Kasumi-1 (cell line): ENCODE results near the gene ST7.

Experiments used
- DNase-seq, 2 experiments: peaks; one replicate each; lab custom pipeline; 2025; lab: John Stamatoyannopoulos, UW

Gene ST7

DNA sequence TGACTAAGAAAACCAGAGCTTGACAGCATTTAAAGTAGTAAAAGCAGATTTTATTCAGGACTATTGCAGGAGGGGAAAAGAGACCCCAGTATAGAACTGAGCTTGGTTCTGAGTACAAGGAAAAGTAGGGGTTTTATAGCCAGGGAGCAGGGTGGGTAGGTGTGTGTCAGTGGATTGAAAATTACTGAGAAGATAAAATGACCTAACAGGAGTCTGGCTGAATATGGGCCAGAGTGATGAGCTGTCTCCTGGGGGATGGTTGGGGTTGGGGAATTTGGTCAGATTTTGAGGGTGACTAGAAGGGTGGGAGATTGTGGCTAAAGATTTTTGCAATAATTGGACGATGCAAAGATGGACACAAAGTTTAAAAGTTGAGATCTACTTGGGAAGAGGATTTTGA is 114.0 kb downstream of the ST7 start:
- DNase-seq = no peak

DNA sequence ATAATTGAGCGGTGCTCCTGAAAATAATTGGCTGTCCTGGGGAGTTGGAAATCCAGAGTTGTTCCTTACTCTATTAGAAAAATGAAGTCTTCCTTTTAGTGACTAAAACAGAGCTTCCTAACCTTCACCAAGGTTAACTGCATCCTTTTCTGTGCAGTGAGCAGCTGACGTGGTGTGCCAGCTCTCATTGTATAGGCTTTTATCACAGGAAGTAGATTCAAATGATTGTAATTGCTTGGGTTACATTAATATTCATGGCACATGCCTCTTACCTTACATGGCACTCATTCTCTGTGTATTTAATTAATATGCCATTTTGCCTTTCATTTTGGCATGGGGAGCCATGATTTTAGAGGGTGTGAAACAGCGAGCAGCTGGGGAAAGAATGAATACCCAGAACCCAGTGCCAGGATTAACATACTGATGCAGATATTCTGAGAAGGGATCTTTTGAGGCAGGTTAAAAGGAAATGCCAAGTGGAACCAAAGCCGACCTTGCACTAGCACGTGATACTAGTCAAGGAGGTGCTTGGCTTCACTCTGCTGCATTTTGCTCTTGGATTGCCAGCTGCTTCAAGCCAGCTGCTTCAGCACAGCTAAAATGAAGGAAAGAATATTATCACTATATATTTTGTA is 115.3 kb downstream of the ST7 start:
- DNase-seq = no peak

DNA sequence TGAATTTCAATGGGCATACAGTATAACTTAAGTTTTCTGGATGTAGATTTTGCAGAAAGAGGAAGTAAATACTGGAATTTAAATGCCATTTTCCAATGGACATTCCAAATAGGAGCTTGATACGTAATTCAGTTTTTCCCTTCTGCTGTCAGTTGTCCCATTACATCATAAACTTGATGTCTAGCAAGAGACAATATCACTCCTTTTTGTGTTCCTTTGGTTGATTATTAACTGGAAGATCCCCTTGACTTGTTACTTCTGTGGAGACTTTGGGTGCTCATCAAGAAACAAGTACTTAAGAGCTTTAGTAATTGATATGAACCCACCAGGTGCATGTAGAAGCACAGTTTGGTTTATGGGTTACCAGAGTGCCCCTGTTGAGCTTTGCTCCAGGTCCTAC is 116.1 kb downstream of the ST7 start:
- DNase-seq = no peak

DNA sequence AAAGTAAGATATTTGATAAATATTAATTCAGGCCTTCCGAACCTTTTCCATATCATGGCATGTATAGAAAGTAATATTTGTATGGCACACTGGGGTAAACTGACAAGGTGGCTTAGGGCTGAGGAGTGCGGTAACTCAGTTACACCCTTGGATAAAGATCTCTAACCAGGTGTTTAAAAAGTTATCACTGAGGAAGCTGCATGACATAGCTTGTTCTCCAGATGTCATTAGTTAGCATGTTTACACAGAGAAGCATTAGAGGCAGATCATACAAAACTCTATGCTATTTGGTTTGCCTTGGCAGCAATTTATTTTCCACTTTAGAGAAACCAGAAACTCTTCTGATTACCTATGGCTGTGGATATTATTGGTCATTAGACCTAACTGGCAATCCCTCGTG is 118.2 kb downstream of the ST7 start:
- no peak for DNase-seq

DNA sequence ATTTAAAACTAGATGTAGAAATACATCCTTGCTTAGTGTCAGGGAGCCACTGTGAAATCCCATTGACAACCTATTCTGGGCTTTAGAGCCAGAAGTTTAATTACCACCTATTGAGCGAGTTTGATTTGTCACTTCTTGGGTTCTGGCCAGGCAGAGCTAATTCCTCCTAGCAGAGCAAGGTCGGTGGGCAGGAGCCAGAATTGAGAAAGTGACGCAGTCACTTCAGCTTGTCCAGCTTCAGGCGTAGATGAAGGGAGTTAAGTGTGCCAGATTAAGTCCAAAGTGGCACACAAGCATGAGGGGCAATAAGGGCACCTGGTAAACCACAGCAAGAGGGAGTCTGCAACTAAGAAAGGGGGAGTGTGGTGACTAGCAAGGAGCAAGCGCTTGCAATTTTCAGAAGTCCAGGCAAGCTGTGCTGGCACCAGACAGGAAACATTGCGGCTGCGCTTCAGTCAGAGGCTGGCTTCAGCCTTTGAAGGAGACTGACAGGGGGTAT is 119.4 kb downstream of the ST7 start:
- peak; percentile 81 to 82 for DNase-seq

DNA sequence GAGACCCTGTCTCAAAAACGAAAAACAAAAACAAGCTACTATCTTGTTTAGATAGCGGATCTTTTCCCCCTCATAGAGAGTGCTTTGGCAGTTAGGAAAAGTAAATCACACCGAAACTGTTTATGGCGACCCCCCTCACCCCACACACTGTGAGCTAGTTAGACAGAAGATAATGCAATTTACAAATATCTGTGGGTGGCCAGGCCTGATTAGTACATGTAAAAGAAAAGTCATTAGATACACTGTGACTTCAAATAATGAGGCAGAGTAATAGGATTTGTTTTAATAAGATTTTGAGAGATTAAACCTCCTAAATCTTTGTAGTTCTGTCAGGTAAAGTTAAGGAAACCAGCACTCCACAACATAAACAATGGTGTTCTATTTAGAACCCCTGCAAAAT is 121.1 kb downstream of the ST7 start:
- no peak for DNase-seq

DNA sequence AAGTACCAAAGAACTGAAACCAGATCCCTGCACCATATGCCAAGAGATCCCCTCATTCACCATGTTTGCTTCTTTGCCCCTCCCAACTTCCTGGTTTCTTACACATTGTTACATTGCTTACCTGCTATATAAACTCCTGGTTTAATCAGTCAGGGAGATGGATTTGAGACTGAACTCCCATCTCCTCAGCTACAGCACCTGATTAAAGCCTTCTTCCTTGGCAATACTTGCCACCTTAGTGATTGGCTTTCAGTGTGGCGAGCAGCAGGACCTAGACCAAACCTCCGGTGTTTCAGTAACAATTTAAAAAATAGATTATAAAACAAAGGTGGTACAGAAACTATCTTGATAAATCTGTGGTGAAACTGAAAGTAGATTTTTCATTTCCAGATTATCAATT is 122.6 kb downstream of the ST7 start:
- DNase-seq = no peak

DNA sequence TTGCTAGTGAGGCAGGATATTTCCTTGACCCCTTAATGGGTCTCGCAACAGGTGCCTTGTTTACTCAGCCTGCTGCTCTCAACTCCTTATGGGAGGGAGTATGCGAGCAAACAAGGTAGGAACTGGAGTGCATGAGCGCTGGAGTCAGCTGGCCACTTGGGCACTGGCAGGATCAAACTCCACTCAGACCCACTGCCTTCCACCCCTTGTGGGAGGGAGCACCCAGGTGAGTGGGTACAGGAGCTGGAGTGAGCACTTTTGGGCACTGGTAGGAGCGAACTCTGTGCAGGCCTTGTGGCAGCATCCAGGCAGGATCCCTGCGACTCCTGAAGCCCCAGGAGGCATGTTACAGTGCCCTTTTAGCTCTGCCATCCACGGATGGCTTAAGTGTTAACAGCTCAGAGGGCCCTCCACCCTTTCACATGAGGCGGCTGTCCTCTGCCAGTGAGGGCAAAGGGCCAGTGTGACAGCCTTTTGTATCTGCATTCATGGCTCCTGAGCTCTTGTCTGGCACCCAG is 123.2 kb downstream of the ST7 start:
- DNase-seq = no peak

DNA sequence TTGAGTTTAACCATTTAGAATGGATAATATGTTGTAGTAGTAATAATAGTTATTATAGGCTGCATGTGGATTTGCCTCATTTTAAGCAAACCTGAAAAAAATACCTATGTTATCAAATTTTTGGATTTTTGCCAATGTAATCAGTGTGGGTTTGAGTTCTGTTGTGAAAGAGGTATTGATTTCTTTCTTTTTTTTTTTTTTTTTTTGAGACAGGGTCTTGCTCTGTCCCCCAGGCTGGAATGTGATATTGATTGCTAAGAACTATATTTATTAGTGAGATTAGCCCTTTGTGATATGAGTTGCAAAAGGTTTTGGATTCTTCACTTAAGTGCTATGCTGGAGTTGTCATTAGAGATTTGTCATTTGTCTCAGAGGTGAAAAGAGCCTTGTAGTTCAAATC is 124.4 kb downstream of the ST7 start:
- DNase-seq = no peak

DNA sequence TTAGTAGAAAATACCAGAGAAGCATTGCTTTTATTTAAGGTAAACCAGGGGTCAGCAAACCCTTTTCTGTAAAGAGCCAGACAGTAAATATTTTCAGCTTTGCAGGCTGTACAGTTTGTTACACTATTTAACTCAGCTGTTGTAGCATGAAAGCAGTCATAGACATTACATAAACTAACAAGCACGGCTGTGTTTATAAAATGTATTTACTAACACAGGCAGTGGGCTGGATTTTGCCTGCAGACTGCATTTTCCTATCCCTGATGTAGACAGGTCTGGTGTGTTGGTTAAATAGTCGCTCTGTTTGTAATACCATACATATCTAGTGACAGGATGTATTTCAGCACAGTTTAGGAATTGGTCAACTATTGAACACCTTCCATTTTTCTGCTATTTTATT is 129.3 kb downstream of the ST7 start:
- no peak for DNase-seq

DNA sequence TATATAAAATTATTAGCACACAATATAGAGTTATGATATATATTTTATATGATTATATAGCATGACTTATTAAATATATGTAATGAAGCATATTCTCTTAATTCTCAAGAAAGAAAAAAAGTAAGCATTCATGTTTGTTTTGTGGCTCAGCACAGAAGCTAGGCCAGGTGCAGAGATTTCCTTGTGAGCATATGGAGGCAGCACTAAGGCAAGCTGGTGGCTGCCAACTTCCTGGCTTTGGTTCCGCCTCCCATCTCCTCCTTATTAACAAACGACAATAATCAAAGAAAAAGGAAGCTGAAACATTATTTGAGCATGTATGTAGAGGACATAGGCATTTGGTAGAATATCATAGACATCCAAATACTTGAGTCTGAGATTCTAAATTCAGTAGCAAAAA is 130.3 kb downstream of the ST7 start:
- no peak for DNase-seq

DNA sequence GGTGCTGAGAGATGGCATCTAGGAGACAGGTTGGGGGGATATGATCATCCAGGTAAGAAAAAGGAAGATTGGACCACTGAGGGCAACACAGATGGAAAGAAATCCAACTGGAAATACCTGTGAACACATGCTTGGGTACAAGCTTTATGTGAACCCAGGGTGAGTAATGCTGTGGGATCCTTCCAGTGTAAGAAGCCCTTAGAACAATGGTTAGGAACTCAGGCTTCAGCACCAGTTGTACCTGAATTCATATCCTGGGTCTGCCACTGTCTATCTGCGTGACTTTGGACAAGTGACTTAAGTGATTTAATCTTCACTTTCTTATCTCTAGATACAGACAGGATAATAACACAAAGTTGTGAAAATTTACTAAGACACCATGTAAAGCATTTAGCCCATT is 131.0 kb downstream of the ST7 start:
- no peak for DNase-seq

DNA sequence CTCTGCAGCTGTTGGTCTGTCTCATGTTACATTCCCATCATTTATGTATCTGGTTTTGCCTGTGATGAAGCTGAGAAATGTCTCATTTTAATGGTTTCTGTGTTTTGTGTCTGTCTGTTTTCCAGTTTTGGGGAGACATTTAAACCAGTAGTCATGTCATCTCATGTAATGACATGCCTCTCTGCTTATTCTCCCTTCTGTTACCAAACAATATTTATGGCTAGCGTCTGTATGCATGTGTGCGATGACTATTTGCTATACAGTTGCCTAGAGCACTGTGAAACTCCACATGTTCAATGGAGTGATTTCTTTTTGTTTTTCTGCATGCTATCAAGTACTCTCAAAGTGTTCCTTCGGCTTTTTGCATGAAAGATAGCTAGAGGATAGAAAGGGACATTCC is 132.0 kb downstream of the ST7 start:
- DNase-seq = no peak

DNA sequence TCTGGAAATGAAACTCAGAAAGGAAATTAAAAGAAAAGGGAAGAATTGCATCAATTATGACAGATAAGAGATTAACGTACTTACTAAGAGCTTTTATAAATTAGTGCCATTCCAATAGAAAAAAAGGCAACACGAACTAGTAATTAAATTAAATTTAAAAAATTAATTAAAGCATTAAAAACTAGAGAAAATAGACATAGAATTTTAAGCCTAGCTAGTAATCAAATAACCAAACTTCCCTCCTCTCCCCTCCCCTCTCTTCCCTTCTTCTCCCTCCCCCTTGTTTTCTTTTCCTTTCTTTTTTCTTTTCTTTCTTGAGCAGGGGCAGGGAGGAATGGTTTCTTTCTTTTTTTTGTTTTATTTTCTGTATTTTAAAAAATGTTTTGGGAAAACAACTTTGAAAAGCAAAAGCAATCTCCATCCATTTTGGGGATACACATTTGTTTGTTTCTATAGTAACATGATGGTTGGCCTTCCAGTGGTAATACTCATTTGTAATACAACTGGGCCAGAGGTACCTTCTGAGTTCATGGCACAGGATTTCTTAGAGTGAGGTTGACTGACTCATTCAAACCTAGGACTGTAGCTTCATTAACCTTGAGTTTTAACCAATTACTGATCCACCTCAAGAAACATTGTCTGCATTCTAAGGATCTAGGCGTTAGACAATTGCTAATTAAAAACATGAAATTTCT is 132.6 kb downstream of the ST7 start:
- DNase-seq = no peak

DNA sequence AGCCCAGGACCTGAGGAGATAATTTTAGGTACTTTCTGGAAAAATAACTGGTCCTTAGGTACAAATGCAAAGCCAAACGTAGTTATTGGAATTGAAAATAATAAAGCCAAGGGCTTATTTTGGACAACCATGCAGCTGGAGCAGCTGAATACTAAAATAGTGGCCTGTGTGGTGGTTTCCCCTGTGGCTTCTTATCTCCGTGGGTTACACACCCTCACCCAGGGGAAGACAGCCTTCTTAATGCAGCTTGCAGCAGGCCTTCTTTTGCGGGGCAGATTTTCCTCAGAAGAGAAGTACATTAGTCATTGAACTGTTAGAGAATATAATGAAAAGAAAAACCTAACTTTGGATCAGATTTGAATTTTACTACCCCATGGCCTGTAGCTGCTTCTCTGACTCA is 133.5 kb downstream of the ST7 start:
- peak in 1 of 2 experiments; percentile 12 for DNase-seq

DNA sequence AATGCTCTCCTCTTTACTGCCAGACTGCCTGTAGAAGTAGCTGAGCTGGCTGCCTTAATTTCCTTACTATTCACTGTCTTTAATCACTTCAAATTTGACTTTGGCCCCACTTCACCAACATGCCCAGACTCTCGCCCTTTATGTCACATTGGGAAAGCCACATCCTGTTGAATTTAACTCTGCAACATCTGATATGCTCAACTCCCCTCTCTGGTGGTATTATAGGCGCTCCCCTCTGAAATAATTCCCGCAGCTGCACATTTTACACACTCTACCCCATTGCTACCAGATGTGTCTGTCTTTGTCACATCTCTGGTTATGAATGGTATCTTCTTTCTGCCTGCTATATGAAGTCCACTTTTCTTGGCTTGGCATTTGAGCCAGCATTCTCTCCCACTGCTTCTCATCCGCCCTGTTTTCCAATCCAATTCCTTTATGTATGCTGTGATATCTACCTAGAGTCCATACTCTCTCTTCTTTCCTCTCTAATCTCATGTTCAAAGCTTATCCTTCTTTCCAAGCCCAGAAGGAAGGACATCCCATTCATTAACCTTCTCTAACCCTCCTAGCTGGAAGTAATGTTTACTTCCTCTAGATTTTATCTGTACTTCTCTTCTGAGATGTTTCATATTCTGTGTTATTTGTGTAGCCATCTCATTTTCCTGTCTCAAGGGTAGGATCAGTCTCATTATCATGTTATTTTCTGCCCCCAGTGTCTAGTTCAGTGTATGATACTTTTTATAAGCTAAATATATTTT is 134.5 kb downstream of the ST7 start:
- peak; percentile 29 to 51 for DNase-seq

DNA sequence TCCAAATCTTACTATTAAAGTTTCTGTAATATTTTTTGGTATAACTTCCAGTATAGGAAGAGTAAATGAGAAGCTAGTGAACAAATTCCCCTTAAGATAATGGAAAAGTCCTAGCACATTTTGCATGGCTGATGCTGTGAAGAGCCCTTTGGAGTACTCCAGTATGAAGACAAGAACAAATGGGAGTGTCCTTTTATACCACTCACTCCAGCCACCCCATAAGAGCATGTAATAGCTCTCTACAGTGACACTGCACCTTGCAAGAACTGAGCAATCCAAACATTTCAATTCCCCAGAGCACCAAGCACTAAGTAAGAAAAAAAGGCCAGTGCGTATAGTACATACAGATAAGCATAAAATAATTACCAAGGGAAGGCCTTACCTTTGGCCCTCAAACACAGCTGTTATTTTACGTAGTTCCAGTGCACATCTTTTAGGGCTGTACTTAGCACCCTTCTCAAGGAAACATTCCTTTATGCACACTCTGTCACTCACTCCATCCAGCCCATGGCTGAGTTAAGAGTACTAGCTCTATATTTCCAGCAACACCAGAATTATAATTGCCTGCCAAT is 135.4 kb downstream of the ST7 start:
- no peak for DNase-seq

DNA sequence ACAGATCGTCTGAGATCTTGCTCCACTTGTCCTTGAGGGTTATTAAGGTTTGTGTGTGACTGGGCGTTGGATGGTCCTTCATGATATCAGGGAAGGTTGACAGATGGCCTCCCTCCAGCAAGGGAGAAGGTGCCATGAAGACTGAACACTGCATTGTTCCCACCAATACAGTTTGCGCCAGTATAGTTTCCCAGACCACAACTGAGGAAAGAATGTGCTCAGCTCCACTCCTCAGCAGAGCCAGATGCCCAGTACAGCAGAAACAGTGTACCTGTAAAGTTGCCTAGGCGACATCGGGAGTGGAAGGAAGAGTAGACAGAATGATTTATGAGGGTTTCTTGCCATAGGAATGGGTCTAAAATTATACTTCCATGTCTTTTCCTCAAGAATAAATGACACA is 137.5 kb downstream of the ST7 start:
- no peak for DNase-seq

DNA sequence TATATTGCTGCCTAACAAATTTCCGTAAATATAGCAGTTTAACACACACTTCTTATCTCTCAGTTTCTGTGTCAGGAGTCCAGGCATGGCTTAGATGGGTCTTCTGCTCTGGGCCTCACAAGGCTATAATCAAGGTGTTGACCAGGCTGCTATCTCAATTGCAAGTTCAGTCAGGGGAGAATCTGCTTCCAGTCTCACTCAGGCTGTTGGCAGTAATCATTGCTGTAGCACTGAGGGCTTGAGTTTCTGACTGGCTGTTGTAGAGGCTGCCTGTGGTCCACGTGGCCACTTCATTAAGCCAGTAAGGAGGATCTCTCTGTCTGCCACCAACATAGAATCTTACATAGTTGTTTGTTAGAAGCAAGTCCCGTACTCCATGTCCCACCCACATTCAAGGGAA is 138.4 kb downstream of the ST7 start:
- DNase-seq = no peak

DNA sequence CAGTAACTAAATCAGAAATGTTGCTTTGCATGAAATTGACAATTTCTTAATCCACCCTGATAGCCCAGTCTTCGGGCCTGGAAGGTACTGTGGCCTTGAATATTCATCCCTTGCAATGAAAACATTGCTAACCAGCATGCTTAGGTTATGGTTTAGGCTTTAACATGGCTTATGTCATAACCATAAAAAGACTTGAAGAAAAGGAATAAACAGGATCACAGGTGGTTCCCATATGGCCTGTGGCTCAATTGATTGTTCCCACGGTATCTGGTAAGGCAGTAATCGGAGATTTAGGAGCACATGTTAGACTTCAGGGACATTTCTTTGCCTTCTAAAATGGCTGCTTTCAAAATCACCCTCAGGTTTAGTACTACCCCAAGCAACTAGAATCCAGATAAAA is 139.5 kb downstream of the ST7 start:
- DNase-seq = no peak

DNA sequence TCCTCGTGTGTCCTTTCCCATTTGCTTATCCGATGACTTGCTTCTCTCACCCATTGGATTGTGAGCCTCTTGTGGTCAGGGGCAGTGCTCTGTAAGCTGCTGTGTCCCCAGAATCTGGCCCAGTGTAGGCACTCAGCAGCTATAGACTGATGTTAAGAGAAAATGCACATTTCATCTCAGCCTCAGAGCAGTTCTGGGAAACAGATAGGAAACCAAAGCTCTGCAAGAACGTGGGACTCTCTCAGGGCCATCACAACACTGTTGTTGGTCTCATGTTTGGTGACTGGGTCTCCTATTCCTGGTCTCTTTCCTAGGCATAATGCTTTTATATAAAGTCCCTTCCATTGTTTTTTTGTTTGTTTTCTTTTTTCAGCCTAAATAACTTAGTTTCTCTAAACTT is 141.2 kb downstream of the ST7 start:
- DNase-seq = no peak

DNA sequence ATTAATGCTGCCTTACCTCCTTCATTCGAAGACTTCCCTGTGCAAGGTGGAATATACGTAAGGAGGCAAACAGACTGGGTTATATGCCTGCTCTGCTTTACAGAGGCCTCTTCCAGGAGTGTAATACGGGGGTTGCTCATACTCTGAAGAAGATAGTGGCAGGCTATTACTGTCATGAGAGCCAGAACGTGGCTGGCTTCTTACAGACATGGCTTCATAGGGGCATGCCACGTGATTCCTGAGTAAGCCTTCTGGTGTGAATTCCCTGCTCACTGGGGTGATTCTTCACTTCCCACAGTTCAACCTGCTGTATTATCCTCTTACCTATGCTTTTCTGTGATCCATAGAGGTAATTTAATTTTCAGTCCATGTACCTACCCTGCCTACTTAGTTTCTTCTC is 141.8 kb downstream of the ST7 start:
- DNase-seq = no peak

DNA sequence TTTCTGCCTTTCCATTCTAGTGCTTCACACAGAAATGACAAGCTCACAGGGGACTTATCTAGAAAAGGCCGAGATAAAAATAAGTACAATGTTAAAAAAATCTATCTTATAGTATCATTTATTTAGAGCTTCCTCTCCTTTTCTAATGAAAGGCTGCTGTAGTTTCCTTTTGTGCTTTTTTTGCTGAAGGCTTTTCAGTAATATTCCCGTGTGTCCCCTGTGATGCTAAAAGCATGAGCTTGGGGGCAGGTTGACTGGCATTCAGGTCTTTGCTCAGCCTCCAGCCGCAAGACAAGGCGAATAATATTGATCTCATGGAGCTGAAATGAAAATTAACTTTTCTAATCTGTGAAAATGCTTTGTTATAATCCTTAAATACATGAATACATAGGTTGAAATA is 143.0 kb downstream of the ST7 start:
- DNase-seq = no peak
